ENCODE data around the gene RASD2.

The RASD2 gene

GRCh38 chr22:35519306-35520000 is 21.2 kb upstream of the RASD2 start:
- H3K4me3 ChIP-seq (ENCODE audit: low read depth in 1 of 2, low read length in 2 of 2) = no peak overlapping the region
- no peak overlapping the region for H3K27ac ChIP-seq (ENCODE audit: low read length)
- H3K27me3 ChIP-seq (ENCODE audit: low read depth, low read length) = peaks cover 3% of the 10 kb centered on the region
- no peaks in the 10 kb centered on the region for H3K36me3 ChIP-seq (ENCODE audit: control insufficient read depth in 1 of 2, insufficient read depth in 2 of 2, low read length in 2 of 2)
- no peaks in the 10 kb centered on the region for H3K4me1 ChIP-seq (ENCODE audit: control insufficient read depth in 1 of 2, insufficient read depth in 2 of 2, low read length in 2 of 2)
- H3K9me3 ChIP-seq (ENCODE audit: control insufficient read depth in 1 of 2, low read length in 2 of 2) = no peaks in the 10 kb centered on the region

DNA sequence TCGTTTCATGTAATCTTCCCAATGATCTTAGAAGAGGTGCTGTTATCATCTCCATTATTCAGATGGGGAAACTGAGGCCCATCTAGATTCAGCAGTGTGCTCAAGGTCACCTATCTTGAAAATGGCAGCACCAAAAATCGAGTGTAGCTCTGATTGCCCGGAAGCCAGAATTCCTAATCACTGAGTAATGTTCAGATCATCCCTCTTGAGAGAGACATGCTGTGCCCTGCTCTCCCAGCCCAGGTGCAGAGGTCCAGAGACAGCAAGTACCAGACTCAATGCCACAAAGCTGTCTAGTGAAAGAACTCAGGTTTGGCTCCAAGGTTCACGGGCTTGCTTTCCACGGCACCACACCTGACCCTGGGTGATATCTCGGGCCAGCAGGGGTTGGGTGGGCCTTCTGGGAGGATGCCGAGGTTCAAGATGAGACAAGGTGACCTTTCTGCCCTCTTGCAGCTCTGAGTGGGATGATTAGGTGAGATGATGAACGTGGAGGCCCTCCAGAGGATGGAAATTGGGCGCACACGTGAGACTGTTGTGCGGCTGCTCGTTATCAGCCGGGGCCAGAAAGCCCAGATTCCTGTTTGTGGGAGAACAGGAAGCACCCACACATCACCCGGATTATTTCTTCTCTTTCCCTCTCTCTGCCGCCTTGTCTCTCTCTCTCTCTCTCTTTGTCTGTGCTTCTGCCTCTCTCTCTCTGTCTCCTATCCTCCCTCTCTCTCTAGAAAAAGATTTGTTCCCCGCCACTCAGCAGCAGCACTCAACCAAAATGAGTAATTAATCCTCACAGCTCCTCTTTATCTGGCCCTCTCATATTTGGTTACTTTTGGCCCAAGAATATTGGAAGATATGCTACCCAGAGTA is 19.0 kb upstream of the RASD2 start:
- peaks cover 3% of the 10 kb centered on the region in 2 donors for H3K4me1 ChIP-seq (ENCODE audit: control insufficient read depth in 1 of 2, insufficient read depth in 2 of 2, low read length in 2 of 2)
- H3K9me3 ChIP-seq (ENCODE audit: control insufficient read depth in 1 of 2, low read length in 2 of 2) = no peaks in the 10 kb centered on the region
- no peak overlapping the region for H3K4me3 ChIP-seq (ENCODE audit: low read depth in 1 of 2, low read length in 2 of 2)
- H3K27me3 ChIP-seq (ENCODE audit: low read depth, low read length) = peaks cover 3% of the 10 kb centered on the region
- H3K27ac ChIP-seq (ENCODE audit: low read length) = no peak overlapping the region
- H3K36me3 ChIP-seq (ENCODE audit: control insufficient read depth in 1 of 2, insufficient read depth in 2 of 2, low read length in 2 of 2) = no peaks in the 10 kb centered on the region

DNA sequence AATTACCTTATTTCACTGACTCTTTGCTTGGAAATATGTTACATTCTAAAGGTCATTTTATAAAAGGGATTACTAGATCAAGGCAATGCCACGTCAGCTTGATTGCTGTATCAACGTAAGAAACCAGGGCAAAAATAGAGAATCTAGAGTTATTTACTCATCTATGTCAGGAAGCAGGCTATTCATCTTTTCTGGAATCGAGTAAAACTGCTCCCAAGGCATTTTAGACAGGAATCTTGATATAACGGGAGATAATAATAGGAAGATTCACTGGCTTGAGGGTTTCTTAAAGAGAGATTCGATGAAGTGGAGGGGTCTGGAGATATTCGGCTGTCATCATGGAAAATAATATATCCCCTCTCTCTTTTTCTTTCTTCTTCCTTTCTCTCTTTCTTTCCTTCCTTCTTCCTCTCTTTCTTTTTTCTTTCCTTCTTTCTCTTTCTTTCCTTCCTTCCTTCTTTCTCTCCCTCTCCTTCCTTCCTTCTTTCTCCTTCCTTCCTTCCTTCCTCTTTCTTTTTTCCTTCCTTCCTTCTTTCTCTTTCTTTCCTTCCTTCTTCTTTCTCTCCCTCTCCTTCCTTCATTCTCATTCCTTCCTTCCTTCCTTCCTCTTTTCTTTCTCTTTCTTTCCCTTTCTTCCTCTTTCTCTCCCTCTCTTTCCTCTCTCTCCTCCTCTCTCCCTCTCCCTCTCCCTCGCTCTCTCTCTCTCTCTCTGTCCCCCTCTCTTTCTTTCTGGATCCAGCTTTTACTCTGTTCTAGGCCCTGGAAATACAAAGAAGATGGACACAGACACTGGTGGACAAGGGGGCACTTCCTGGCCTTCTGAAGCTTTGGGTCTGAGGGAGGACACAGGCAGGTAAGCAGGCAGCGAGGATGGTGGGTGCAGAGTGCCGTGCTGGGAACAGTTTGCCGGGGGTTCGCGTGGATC is 18.1 kb upstream of the RASD2 start:
- Histone ChIP-seq H3K27me3 (ENCODE audit: low read depth, low read length) (peaks cover 3% of the 10 kb centered on the region), H3K4me1 (ENCODE audit: control insufficient read depth in 1 of 2, insufficient read depth in 2 of 2, low read length in 2 of 2) (peaks cover 3% of the 10 kb centered on the region in 2 donors), H3K36me3 (ENCODE audit: control insufficient read depth in 1 of 2, insufficient read depth in 2 of 2, low read length in 2 of 2) (no peaks in the 10 kb centered on the region), H3K9me3 (ENCODE audit: control insufficient read depth in 1 of 2, low read length in 2 of 2) (no peaks in the 10 kb centered on the region), H3K4me3 (ENCODE audit: low read depth in 1 of 2, low read length in 2 of 2) (no peak overlapping the region), H3K27ac (ENCODE audit: low read length) (no peak overlapping the region)

DNA sequence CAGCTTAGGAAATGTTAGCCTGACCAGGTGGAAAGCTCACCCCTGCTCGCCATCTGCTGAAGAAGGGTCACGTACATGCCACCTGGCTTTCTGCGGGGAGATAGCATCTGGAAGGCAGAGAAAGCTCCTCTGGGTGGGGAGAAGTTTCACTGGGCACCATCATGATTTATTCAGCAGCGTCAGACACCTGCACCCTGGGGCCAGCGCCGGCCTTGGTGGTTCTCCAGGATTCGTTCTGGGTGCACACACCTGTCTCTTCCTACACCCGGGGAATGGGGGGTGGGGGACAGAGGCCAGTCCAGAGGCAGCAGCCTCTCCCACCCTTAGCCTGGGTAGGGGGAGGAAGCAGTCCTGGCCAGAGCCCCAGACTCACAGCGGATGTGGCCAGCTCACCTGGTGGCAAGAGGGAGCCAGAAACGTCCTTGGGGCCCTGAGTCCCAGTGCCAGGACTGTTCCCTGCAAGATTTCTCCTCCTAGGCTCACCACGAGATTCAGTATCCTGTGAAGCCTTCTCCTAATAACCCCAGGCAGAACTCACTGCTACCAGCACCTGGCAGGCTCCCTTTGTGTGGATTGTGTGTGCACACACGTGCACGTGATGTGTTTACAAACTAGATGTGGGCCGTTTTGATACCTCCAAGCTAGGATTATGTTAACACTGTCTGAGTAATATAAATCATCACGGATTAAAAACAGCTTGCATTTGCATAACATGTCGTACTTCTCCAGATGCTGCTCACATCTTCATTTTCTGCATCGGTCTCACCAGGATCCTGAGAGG is 17.3 kb upstream of the RASD2 start:
- no peaks in the 10 kb centered on the region for H3K36me3 ChIP-seq (ENCODE audit: control insufficient read depth in 1 of 2, insufficient read depth in 2 of 2, low read length in 2 of 2)
- H3K4me1 ChIP-seq (ENCODE audit: control insufficient read depth in 1 of 2, insufficient read depth in 2 of 2, low read length in 2 of 2) = peaks cover 3% of the 10 kb centered on the region in 2 donors
- H3K27ac ChIP-seq (ENCODE audit: low read length) = no peak overlapping the region
- H3K4me3 ChIP-seq (ENCODE audit: low read depth in 1 of 2, low read length in 2 of 2) = no peak overlapping the region
- H3K27me3 ChIP-seq (ENCODE audit: low read depth, low read length) = peaks cover 3% of the 10 kb centered on the region
- no peaks in the 10 kb centered on the region for H3K9me3 ChIP-seq (ENCODE audit: control insufficient read depth in 1 of 2, low read length in 2 of 2)

- Histone ChIP-seq H3K27me3 (ENCODE audit: low read depth, low read length) (no peaks in the 10 kb centered on the region), H3K27ac (ENCODE audit: low read length) (no peak overlapping the region), H3K4me3 (ENCODE audit: low read depth in 1 of 2, low read length in 2 of 2) (no peak overlapping the region), H3K4me1 (ENCODE audit: control insufficient read depth in 1 of 2, insufficient read depth in 2 of 2, low read length in 2 of 2) (peaks cover 3% of the 10 kb centered on the region in 2 donors), H3K36me3 (ENCODE audit: control insufficient read depth in 1 of 2, insufficient read depth in 2 of 2, low read length in 2 of 2) (no peaks in the 10 kb centered on the region), H3K9me3 (ENCODE audit: control insufficient read depth in 1 of 2, low read length in 2 of 2) (no peaks in the 10 kb centered on the region)
Observed at GRCh38 chr22:35524966-35525686, 15.5 kb upstream of the RASD2 start.

- no peaks in the 10 kb centered on the region for H3K27me3 ChIP-seq (ENCODE audit: low read depth, low read length)
- H3K9me3 ChIP-seq (ENCODE audit: control insufficient read depth in 1 of 2, low read length in 2 of 2) = no peaks in the 10 kb centered on the region
- H3K4me3 ChIP-seq (ENCODE audit: low read depth in 1 of 2, low read length in 2 of 2) = no peak overlapping the region
- no peaks in the 10 kb centered on the region for H3K36me3 ChIP-seq (ENCODE audit: control insufficient read depth in 1 of 2, insufficient read depth in 2 of 2, low read length in 2 of 2)
- H3K27ac ChIP-seq (ENCODE audit: low read length) = no peak overlapping the region
- H3K4me1 ChIP-seq (ENCODE audit: control insufficient read depth in 1 of 2, insufficient read depth in 2 of 2, low read length in 2 of 2) = peaks cover 3% of the 10 kb centered on the region in 2 donors
Observed at GRCh38 chr22:35525687-35526332, 14.8 kb upstream of the RASD2 start.

DNA sequence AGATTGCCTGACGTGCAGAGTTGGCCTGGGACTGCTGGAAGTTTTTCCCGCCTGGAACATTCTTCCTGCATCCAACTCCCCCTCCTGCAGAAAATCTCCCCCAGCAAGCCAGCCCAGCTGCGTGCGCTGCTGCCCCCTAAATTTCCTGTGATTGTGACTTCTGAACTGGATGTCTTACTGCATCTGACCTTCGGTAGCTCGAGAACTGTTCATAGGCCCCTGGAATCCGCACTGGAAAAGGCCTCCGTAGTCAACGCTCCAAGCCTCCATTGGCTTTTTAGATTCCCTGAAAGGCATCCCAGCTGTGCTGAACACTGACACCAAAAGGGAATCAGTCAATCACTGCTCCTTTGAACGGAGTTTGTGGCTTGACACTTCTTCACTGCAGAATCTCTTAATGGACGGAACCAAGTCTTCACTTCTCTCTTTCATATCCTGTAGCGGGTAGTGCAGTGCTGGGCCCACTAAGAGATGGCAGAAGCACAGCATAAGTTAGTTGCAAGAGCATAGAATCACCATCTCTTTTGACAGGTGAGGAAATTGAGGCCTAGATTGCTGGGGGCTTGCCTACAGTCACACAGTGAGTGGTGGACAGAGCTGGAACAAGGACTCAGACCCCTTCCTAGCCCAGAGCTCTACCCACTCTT is 14.2 kb upstream of the RASD2 start:
- Histone ChIP-seq H3K4me3 (ENCODE audit: low read depth in 1 of 2, low read length in 2 of 2) (no peak overlapping the region), H3K27me3 (ENCODE audit: low read depth, low read length) (no peaks in the 10 kb centered on the region), H3K4me1 (ENCODE audit: control insufficient read depth in 1 of 2, insufficient read depth in 2 of 2, low read length in 2 of 2) (peaks cover 3% of the 10 kb centered on the region in 2 donors), H3K36me3 (ENCODE audit: control insufficient read depth in 1 of 2, insufficient read depth in 2 of 2, low read length in 2 of 2) (no peaks in the 10 kb centered on the region), H3K9me3 (ENCODE audit: control insufficient read depth in 1 of 2, low read length in 2 of 2) (no peaks in the 10 kb centered on the region), H3K27ac (ENCODE audit: low read length) (no peak overlapping the region)

- Histone ChIP-seq H3K4me3 (ENCODE audit: low read depth in 1 of 2, low read length in 2 of 2) (no peak overlapping the region), H3K4me1 (ENCODE audit: control insufficient read depth in 1 of 2, insufficient read depth in 2 of 2, low read length in 2 of 2) (peaks cover 3% of the 10 kb centered on the region in 2 donors), H3K27me3 (ENCODE audit: low read depth, low read length) (no peaks in the 10 kb centered on the region), H3K9me3 (ENCODE audit: control insufficient read depth in 1 of 2, low read length in 2 of 2) (no peaks in the 10 kb centered on the region), H3K36me3 (ENCODE audit: control insufficient read depth in 1 of 2, insufficient read depth in 2 of 2, low read length in 2 of 2) (no peaks in the 10 kb centered on the region), H3K27ac (ENCODE audit: low read length) (no peak overlapping the region)
Observed at GRCh38 chr22:35528927-35529326, 11.7 kb upstream of the RASD2 start.

- H3K4me3 ChIP-seq (ENCODE audit: low read depth in 1 of 2, low read length in 2 of 2) = no peak overlapping the region
- no peak overlapping the region for H3K27ac ChIP-seq (ENCODE audit: low read length)
- H3K9me3 ChIP-seq (ENCODE audit: control insufficient read depth in 1 of 2, low read length in 2 of 2) = no peaks in the 10 kb centered on the region
- no peaks in the 10 kb centered on the region for H3K36me3 ChIP-seq (ENCODE audit: control insufficient read depth in 1 of 2, insufficient read depth in 2 of 2, low read length in 2 of 2)
- no peaks in the 10 kb centered on the region for H3K27me3 ChIP-seq (ENCODE audit: low read depth, low read length)
- H3K4me1 ChIP-seq (ENCODE audit: control insufficient read depth in 1 of 2, insufficient read depth in 2 of 2, low read length in 2 of 2) = no peaks in the 10 kb centered on the region
Observed at GRCh38 chr22:35530700-35531099, 9.9 kb upstream of the RASD2 start.

Data from muscle layer of duodenum (tissue), 2 donors.